T-helper 2 cell (primary cell): ENCODE data around the gene SSH3.

Experiments used
- DNase-seq, 5 experiments: peaks; one replicate each; pipeline versions ENCODE4 v3.0.0 to v3.0.0-alpha.2; 2012 to 2022

Gene SSH3

DNA sequence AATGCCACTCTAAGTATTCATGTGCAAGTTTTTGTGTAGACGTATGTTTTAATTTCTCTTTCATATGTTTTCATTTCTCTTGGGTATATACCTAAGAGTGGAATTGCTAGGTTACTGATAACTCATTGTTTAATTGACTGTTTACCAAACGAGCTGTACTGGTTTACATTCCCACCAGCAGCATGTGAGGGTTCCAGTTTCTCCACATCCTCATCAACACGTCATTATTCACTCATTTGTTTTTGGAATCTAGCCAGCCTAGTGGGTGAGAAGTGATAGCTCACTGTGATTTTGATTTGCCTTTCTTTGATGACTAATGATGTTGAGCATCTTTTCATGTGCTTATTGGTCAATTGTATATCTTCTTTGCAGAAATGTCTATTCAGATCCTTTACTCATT lies 10.2 kb upstream of the SSH3 start:
- DNase-seq, result peak in 2 of 5 experiments; percentile 61 to 67

DNA sequence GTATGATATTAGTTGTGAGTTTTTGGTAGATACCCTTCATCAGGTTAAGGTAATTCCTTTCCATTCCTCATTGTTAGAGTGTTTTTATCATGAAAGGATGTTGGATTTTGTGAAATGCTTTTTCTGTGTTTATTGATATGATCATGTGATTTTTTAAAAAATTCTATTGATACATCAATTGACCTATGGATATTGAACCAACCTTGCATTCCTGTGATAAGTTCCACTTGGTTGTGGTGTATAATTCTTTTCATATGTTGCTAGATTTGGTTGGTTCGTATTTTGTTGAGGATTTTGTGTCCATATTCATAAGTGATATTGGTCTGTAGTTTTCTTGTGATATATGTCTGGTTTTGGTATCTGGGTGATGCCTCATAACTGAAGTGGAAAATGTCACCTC lies 7.5 kb upstream of the SSH3 start:
- peak in 1 of 5 experiments; percentile 48 for DNase-seq

DNA sequence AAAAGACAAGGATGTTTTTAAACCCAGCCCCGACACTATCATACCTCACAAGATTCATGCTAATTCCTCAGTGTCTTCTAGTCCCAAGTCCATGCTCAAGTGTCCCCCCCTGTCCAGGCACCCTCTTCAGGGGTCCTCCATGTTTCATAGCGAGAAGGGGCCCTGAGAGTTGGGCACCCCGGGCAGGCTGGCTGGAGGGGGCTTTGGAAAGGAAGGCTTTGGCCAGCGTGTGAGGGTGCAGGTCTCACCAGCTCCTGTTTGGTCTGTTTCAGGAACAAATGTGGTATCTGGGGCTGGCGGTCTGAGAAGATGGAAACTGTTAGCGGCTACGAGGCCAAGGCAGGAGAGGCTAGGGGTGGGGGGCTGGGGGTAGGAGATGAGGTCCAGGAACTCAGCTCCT lies 4.5 kb upstream of the SSH3 start:
- peak in 1 of 5 experiments; percentile 2 for DNase-seq

DNA sequence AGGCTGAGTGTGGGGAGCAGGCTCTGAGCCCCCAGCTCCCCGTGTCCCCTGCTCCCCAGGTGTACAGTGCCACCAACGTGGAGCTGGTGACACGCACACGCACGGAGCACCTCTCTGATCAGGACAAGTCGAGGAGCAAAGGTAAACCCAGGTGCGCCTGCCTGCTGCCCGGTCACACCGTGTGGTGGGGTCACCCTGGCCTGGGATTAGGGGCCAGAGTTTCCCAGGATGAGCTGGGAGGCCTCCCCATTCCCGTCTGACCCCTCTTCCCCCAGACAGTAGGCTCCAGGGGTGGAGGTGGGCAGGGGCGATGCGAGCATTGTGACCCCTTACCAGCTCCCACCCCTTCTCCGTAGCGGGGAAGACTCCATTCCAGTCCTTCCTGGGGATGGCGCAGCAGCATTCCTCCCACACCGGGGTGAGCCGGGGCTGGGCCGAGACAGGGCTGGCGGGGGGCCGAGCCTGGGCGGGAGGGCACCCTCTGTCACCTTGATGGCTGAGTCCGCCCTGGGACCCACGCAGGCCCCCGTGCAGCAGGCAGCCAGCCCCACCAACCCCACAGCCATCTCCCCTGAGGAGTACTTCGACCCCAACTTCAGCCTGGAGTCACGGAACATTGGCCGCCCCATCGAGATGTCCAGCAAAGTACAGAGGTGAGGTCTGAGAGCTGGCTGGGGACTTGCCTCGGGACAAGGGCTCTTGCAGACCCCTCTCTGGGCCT lies 3.7 kb upstream of the SSH3 start:
- DNase-seq, result no peak

DNA sequence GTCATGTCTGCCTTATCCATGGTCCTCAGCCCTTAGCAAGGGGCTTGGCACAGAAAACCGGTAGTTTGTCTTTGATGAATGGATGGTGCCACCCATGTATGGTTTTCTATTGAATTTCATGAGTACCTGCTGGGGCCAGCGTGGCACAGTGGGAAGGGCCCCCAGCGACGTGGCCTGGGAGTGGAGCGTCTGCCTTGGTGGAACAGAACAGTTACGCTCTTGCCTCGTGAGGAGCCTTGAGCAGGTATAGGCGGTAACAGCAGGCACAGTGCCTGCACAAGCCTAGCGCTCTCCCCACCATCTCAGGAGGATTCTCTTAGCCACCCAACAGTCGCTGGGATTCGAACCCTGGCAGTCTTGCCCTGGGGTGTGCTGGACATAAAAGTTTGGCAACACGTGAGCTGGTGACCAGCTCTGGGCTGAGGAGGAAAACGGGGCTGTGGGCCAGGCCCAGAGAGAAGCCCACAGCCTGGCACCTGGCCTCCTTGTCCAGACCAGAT lies 3.0 kb upstream of the SSH3 start:
- DNase-seq, result no peak

DNA sequence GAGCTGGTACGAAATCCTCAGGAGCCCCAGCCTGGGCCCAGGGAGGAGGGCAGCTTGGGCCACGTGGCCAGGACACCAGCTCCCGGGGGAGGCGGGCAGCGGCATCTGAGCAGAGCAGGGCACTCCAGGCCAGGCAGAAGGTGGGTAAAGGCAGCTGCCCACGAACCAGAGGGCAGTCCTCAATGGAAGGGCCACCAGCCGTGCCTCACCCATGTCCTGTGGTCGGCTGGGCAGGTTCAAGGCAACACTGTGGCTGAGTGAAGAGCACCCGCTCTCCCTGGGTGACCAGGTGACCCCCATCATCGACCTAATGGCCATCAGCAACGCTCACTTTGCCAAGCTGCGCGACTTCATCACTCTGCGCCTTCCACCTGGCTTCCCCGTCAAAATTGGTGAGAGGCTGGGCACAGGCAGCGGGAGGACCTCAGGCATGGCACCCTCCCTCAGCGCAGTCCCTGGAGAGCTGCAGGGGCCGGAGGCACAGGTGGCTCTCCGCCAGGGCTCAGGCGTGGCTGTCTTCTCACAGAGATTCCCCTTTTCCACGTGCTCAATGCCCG lies 2.5 kb upstream of the SSH3 start:
- peak in 1 of 5 experiments; percentile 5 for DNase-seq

DNA sequence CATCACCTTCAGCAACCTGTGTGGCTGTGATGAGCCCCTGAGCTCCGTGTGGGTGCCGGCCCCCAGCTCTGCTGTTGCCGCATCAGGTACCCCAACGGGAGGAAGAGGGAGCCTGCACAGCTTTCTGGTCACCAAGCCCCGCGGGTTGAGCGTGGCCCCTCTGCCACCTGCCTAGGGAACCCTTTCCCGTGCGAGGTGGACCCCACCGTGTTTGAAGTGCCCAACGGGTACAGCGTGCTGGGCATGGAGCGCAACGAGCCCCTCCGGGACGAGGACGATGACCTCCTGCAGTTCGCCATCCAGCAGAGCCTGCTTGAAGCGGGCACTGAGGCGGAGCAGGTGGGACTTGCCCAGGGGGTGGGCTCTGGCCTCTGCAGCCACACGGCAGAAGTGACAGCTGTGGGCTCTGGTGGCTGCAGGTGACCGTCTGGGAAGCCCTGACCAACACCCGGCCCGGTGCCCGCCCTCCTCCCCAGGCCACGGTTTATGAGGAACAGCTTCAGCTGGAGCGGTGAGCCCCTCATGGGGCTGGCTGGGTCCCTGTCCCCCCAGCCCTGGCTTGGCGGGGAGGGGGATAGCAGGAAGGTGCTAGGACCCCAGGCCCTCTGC lies 1.9 kb upstream of the SSH3 start:
- peak in 1 of 5 experiments; percentile 8 for DNase-seq

DNA sequence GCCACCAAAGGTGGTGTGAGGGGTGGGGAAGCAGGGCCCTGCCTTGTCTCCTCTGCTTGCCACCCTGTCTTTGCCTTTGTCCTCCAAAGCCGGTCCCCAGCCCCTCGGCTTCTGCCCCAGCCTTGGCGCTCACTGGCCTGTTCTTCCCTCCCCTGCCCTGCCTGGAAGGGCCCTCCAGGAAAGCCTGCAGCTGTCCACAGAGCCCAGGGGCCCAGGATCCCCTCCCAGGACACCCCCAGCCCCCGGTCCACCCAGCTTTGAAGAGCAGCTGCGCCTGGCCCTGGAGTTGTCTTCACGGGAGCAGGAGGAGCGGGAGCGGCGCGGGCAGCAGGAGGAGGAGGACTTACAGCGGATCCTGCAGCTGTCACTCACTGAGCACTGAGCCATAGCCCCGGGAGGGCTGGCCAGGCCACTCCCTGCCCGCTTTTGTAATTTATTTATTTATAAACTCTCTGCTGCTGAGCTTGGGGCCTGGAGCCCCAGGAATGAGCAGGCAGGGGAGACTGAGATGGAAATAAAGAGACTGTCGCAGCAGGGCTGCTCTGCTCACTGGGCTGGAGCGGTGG lies 1.3 kb upstream of the SSH3 start:
- DNase-seq, result peak in 1 of 5 experiments; percentile 7

DNA sequence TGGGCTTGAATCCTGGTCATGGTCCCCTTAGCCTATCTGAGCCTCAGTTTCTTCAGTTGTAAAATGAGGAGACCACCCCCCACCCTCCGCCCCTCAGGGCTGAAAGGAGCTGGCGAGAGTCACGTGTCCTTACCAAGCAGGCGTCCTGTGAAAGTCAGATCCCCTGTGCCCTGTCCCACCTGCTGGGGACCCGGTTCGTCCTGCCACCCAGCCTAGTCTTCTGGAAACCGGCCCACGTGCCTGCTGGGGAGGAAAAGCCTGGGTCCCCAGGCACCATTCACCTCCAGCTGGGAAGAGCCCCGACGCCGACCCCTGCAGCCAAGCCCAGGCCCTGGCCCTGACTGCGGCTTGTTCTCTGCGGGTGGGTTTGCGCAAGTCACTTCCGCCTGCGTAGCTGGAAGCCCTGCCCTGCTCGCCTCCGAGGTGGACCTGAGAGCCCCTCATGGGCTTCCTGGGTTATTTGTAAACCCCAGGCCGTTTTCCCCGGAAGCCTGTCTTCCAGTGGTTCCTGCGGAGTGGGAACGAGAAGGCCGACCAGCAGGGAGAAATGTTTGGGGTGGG lies 679 bp upstream of the SSH3 start:
- DNase-seq, result peak in 3 of 5 experiments; percentile 8 to 37 (median 15)

DNA sequence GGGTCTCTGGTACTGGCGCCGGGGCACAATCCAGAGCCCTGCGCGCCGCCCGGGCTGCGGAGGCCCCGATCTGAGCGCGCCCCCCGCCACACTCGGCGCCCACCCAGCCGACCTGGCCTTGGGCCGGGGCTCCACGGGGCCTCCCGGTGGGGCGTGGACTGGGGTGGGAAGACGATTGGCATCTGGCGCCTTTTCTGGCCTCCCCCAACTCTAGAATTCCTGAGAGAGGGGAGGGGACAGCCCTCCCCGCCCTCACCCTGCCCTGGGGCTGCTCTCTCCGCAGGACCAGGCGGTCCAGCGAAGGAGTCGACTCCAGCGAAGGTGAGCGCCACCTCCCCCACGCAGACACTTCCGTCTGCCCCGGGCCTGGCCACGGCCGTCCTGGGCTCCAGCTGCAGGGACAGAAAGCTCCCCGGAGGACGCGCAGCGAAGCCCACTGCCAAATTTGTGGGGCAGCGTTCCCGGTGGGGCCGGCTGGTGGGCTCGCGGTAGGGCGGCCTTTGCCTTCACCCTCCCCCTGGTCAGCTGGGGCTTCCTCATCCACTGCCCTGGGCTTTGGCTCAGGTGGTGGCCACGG lies 593 bp downstream of the SSH3 start:
- DNase-seq, result peak in 3 of 5 experiments; percentile 16 to 50 (median 21)

DNA sequence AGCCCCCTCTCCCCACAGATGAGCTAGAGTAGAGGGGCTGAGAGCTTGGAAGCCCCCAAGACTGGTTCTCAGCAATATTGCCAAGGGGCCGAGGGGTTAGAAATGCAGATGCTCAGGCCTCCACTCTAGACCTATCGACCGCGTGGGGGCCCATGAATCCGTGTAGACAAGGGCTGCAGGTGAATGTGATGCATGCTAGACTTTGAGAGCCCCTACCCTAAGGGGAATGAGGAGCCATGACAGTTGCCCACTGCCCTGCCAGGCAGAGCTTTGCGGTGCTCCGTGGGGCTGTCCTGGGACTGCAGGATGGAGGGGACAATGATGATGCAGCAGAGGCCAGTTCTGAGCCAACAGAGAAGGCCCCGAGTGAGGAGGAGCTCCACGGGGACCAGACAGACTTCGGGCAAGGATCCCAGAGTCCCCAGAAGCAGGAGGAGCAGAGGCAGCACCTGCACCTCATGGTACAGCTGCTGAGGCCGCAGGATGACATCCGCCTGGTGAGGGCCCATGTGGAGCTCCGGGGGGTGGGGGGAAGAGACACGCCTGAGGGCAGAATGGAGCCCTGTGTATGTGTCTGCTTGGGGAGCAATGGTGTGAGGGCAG lies 1.3 kb downstream of the SSH3 start:
- DNase-seq, result no peak

DNA sequence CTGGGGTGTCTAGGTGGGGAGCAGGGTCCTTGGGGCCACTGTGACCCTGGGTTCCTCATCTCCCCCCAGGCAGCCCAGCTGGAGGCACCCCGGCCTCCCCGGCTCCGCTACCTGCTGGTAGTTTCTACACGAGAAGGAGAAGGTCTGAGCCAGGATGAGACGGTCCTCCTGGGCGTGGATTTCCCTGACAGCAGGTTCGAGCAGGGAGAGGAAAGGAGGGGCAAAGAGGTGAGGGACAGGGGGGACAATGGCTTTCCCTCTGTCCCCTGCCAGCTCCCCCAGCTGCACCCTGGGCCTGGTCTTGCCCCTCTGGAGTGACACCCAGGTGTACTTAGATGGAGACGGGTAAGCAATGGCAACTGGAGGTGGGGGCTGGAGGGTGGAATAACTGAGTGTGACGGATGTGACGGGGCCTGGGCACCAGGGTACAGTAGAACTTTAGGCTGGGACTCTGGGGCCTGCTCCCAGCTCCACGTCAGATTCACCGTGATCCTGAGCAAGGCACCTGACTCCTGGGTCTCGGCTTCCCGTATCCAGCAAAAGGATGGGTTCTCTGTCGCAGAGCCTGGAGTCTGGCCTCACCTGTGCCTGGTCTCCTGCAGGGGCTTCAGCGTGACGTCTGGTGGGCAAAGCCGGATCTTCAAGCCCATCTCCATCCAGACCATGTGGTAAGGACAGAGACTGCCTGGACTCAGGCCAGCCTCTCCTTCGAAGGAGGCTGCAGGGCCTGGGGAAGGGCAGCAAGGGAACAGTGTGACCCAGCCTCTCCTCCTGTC lies 3.6 kb downstream of the SSH3 start:
- no peak for DNase-seq

DNA sequence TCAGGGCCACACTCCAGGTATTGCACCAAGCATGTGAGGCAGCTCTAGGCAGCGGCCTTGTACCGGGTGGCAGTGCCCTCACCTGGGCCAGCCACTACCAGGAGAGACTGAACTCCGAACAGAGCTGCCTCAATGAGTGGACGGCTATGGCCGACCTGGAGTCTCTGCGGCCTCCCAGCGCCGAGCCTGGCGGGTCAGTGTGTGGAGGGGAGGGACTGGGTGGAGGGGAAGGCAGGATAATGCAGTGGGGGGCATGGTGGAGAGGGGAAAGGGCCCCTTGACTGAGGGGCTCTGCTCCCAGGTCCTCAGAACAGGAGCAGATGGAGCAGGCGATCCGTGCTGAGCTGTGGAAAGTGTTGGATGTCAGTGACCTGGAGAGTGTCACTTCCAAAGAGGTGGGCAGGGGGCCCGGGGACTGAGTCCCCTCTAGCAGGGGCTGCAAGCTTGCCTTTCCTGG lies 4.2 kb downstream of the SSH3 start:
- DNase-seq, result no peak

DNA sequence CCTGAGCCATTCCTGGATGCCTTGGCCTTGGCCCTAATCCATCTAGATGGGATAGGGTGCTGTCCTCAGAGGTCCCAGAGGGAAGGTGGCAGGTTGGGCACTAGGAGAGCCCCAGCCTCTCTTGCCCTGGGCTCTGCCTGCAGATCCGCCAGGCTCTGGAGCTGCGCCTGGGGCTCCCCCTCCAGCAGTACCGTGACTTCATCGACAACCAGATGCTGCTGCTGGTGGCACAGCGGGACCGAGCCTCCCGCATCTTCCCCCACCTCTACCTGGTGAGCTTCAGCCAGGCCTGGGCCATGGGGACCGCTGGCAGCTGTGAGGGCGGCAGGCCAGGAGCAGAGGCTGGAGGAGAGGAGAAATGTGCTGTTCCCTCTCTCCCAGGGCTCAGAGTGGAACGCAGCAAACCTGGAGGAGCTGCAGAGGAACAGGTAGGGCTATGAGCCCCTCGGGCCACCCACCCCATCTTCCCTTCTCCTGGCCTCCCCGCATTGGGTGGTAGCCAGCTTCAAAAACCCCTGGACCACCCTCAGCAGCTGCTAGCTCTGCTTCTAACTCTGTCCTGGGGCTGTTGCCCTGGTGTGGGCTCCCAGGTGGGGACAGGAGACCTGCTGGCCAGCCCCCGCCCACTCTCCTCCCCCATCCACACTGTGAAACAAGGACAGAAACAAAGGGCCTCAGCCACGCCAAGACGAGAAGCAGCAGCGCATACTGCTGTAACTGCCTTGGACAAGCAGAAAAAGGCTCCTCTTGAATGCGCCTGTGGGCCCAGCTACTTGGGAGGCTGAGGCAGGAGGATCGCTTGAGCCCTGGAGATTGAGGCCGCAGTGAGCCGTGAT lies 4.9 kb downstream of the SSH3 start:
- DNase-seq, result no peak

DNA sequence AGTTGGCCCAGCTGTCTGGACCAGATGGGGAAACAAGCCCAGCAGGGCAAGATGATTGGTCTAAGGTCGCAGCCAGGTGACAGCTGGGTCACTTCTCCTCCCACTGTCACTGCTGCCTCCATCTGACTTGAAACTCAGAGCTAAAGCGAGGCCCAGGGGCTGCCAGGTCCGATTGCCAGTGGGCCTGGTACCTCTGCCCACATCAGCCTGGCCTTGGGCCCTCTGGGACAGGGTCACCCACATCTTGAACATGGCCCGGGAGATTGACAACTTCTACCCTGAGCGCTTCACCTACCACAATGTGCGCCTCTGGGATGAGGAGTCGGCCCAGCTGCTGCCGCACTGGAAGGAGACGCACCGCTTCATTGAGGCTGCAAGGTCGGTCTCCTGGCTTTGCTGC lies 5.8 kb downstream of the SSH3 start:
- no peak for DNase-seq

DNA sequence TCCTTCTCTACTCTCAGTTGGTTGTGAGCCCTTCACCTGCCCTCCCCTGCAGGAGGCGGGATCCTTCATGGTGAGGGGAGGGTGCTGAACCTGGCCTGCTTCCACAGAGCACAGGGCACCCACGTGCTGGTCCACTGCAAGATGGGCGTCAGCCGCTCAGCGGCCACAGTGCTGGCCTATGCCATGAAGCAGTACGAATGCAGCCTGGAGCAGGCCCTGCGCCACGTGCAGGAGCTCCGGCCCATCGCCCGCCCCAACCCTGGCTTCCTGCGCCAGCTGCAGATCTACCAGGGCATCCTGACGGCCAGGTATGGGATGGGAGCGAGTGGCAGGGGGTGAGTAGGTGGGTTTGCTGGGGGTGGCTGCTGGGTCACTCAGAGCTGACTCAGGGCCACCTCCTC lies 6.3 kb downstream of the SSH3 start:
- DNase-seq, result no peak

DNA sequence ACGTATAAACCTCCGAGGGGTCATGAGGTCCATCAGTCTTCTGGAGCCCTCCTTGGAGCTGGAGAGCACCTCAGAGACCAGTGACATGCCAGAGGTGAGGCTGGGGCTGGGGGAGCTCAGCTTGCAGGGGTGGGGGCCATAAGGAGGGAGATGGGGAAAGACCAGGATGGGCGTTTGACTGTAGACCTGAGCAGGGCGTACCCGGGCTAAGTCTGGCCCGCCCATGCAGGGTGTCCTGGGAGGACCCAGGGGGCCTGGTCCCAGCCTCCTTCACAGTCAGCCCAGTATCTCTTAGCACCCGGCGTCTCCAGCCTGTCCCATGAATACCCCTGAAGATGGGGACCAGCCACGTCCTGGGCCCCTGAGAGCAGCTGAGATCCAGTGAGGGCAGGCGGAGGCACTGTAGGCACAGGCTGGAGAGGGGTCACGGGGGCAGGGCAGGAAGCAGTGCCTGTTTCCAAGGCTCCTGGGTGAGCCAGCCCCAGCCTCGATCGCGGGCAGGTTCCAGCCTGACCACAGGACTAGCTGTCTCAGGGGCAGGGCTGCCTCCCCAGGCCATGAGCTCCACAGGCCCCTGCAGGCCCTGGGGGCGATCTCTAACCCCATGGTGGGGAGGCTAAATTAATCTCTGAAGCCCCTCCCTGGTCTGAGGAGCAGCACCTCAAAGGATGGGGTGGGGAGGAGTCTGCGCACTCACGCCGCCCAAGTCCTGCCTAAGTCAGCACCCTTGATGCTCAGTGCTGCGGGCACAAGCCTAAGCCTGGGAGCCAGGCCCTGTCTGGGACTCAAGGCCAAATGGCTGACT lies 7.1 kb downstream of the SSH3 start:
- no peak for DNase-seq

DNA sequence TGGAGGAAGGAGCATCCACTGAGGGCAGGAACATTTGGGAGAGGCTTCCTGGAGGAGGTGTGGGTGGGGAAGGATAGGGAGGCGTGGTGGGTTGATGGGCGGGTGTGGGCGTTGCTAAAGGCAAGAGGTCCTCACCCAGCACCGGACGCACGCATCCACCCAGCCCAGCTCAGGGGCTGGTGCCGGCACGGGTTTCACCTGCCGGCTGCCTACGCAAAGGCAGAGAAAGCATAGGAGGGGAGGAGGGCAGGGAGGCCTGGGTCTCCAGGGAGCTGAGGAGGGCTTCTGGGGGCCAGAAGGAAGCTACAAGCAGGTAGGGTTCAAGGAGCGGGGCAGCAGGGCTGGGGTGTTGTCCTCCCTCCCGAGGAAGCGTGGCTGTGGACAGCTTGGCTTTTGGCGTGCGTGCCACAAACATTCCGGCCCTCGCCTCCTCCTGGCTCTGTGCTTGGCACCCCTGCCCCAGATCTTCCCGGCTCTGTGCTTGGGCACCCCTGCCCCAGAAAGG lies 7.8 kb downstream of the SSH3 start:
- DNase-seq, result no peak

DNA sequence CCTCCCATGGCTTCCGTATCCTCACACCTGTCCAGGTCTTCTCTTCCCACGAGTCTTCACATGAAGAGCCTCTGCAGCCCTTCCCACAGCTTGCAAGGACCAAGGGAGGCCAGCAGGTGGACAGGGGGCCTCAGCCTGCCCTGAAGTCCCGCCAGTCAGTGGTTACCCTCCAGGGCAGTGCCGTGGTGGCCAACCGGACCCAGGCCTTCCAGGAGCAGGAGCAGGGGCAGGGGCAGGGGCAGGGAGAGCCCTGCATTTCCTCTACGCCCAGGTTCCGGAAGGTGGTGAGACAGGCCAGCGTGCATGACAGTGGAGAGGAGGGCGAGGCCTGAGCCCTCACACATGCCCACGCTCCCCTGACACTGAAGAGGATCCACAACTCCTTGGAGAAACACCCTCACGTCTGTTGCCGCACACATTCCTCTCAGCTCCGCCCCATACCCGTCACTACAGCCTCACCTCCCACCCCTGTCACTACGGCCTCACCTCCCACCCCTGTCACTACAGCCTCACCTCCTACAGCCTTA lies 8.3 kb downstream of the SSH3 start:
- peak in 1 of 5 experiments; percentile 51 for DNase-seq
